Right cardiac atrium (tissue), 5 donors: ENCODE measurements around the gene LRRC56. TPM values are rescaled to one million over a fixed set of nuclear protein-coding genes. Genes with fewer than 3 reads are reported as not detected.

Experiments
- ATAC-seq, 2 donors: fragments of 200-7000 bp; cut with Tn5 transposase; one replicate each; pipeline versions ENCODE4 v1.8.0 to v1.9.1; 2020; ENCODE audit warnings: moderate library complexity in 2 of 2, mild to moderate bottlenecking in 1 of 2
- DNase-seq, 3 donors: peaks; one replicate each; pipeline ENCODE4 v3.0.0-alpha.2; 2020
- H3K27ac ChIP-seq: one replicate; pipeline ENCODE4 v1.5.1; 2013; ENCODE audit warnings: mild to moderate bottlenecking, low read length, control low read depth, moderate library complexity
- H3K27me3 ChIP-seq: one replicate; pipeline ENCODE4 v1.6.1; 2013; ENCODE audit not compliant: control insufficient read depth, insufficient read depth
- H3K4me1 ChIP-seq: one replicate; pipeline ENCODE4 v1.6.1; 2013; ENCODE audit warnings: low read length; ENCODE audit not compliant: control insufficient read depth, insufficient read depth
- H3K4me3 ChIP-seq: one replicate; pipeline ENCODE4 v1.5.1; 2013; ENCODE audit warnings: low read length, control low read depth
- H3K9me3 ChIP-seq: one replicate; pipeline ENCODE4 v1.6.1; 2013; ENCODE audit warnings: low read length; ENCODE audit not compliant: control insufficient read depth
- WGBS: extraction: QIAGEN DNeasy Blood & Tissue Kit; methylation state at CpG from one replicate; pipeline ENCODE4 v1.1.7; 2013; 5-methylcytosine and 5-hydroxymethylcytosine counted together
- intact Hi-C, 4 donors: fragments of 100-400 bp; cut with DNase I; formaldehyde crosslinking; loops; one replicate each; pipeline versions ENCODE4 v1.11.0 to v1.14.0; 2022 to 2023
- polyA plus RNA-seq: library from polyadenylated mRNA; stranded (reverse); fragments of 200-250 nt; gene quantifications from one replicate; pipeline ENCODE4 v1.2.3, GENCODE V29; 2013
- total RNA-seq, 4 donors: library from RNA; stranded (reverse); fragmentation: NEBNext Ultra II Directional; extraction: Animal tissue kit (Norgen Biotek cat#: 25700); gene quantifications; one replicate each; pipeline ENCODE4 v1.2.1, GENCODE V29; 2021
- donor health status: healthy with polysubstance abuse.
- donor health status: DM: no; HTN: yes; CAD: no.
- donor health status: DM: no; HTN: no; CAD: no.
- donor health status: DM: no; HTN: yes; CAD: no; lungs with severe emphysema.
- donor health status: DM: yes; HTN: yes; CAD: no.

Gene LRRC56
- total and polyA plus RNA-seq, 5 donors, result 0.36 to 0.59 (median 0.46) TPM

GRCh38 chr11:550021-550745 lies 12.9 kb downstream of the LRRC56 start:
- ATAC-seq (no peak), DNase-seq (peak in 2 of 3 donors; percentile 13 to 57)
- 94% methylated on average over 25 of the region's 25 CpGs for WGBS
- no peak overlapping the region for H3K27ac ChIP-seq
- intact Hi-C loops, result loop anchor here in 3 of 4 donors (5.0 to 10.0 kb wide), 2 partner anchors 175 to 177 kb away; no protein-coding TSS in a partner anchor
- no peaks in the 10 kb centered on the region for H3K27me3 ChIP-seq
- no peaks in the 10 kb centered on the region for H3K9me3 ChIP-seq
- H3K4me1 ChIP-seq, result no peaks in the 10 kb centered on the region
- H3K4me3 ChIP-seq, result no peak overlapping the region

GRCh38 chr11:550746-551085 lies 13.4 kb downstream of the LRRC56 start:
- H3K9me3 ChIP-seq, result no peaks in the 10 kb centered on the region
- H3K27me3 ChIP-seq, result no peaks in the 10 kb centered on the region
- no peak overlapping the region for H3K27ac ChIP-seq
- no peak for ATAC-seq
- 86% methylated on average over 5 of the region's 5 CpGs for WGBS
- intact Hi-C loops, result loop anchor here in 3 of 4 donors (5.0 to 10.0 kb wide), 2 partner anchors 174 to 177 kb away; no protein-coding TSS in a partner anchor
- peak in 1 of 3 donors; percentile 4 for DNase-seq
- H3K4me1 ChIP-seq, result no peaks in the 10 kb centered on the region
- no peak overlapping the region for H3K4me3 ChIP-seq

GRCh38 chr11:551131-551530 lies 13.8 kb downstream of the LRRC56 start:
- intact Hi-C loops, result loop anchor here in 3 of 4 donors (5.0 to 10.0 kb wide), 2 partner anchors 174 to 176 kb away; no protein-coding TSS in a partner anchor
- Histone ChIP-seq H3K4me3 (no peak overlapping the region), H3K4me1 (no peaks in the 10 kb centered on the region), H3K9me3 (no peaks in the 10 kb centered on the region), H3K27ac (no peak overlapping the region), H3K27me3 (no peaks in the 10 kb centered on the region)
- DNase-seq (peak in 2 of 3 donors; percentile 8 to 60), ATAC-seq (no peak)
- 88% methylated on average over 16 of the region's 16 CpGs for WGBS

- Histone ChIP-seq H3K27me3 (no peaks in the 10 kb centered on the region), H3K4me1 (no peaks in the 10 kb centered on the region), H3K9me3 (no peaks in the 10 kb centered on the region), H3K4me3 (no peak overlapping the region), H3K27ac (no peak overlapping the region)
- DNase-seq, result peak in 2 of 3 donors; percentile 6 to 44
- 78% methylated on average over 12 of the region's 12 CpGs for WGBS
- ATAC-seq, result no peak
- intact Hi-C loops, result loop anchor here in 3 of 4 donors (5.0 to 10.0 kb wide), 2 partner anchors 173 to 176 kb away; no protein-coding TSS in a partner anchor
Observed at GRCh38 chr11:551596-551995, 14.3 kb downstream of the LRRC56 start.

GRCh38 chr11:553083-553987 lies 16.0 kb downstream of the LRRC56 start:
- Histone ChIP-seq H3K4me1 (no peaks in the 10 kb centered on the region), H3K9me3 (no peaks in the 10 kb centered on the region), H3K27ac (no peak overlapping the region), H3K4me3 (no peak overlapping the region), H3K27me3 (no peaks in the 10 kb centered on the region)
- intact Hi-C loops, result loop anchor here in 3 of 4 donors (5.0 to 10.0 kb wide), 2 partner anchors 171 to 174 kb away; no protein-coding TSS in a partner anchor
- no peak for ATAC-seq
- no peak for DNase-seq
- WGBS, result 82% methylated on average over 27 of the region's 27 CpGs

GRCh38 chr11:553988-554340 lies 16.6 kb downstream of the LRRC56 start:
- ATAC-seq (no peak), DNase-seq (peak in 1 of 3 donors; percentile 55)
- no peak overlapping the region for H3K4me3 ChIP-seq
- no peak overlapping the region for H3K27ac ChIP-seq
- H3K9me3 ChIP-seq, result no peaks in the 10 kb centered on the region
- H3K4me1 ChIP-seq, result no peaks in the 10 kb centered on the region
- intact Hi-C loops, result loop anchor here (2.0 to 10.0 kb wide), 3 partner anchors 171 to 173 kb away; no protein-coding TSS in a partner anchor
- H3K27me3 ChIP-seq, result no peaks in the 10 kb centered on the region
- 55% methylated on average over 11 of the region's 11 CpGs for WGBS

GRCh38 chr11:554428-555226 lies 17.3 kb downstream of the LRRC56 start:
- DNase-seq (peak in 2 of 3 donors; percentile 80 to 81), ATAC-seq (peak; percentile 27 to 39)
- intact Hi-C loops, result loop anchor here (2.0 to 10.0 kb wide), 3 partner anchors 170 to 173 kb away; no protein-coding TSS in a partner anchor

GRCh38 chr11:555227-555779 lies 18.0 kb downstream of the LRRC56 start:
- WGBS, result 1% methylated on average over 57 of the region's 57 CpGs
- Histone ChIP-seq H3K4me1 (no peaks in the 10 kb centered on the region), H3K27ac (no peak overlapping the region), H3K4me3 (peak overlapping the region; percentile 24), H3K27me3 (no peaks in the 10 kb centered on the region), H3K9me3 (no peaks in the 10 kb centered on the region)
- ATAC-seq (no peak), DNase-seq (peak in 1 of 3 donors; percentile 54)
- intact Hi-C loops, result loop anchor here in 3 of 4 donors (2.0 to 10.0 kb wide), 2 partner anchors 169 to 171 kb away; no protein-coding TSS in a partner anchor

More at GRCh38 chr11:554428-555226, 17.3 kb downstream of the LRRC56 start:
- WGBS, result 12% methylated on average over 47 of the region's 60 CpGs
- no peaks in the 10 kb centered on the region for H3K4me1 ChIP-seq
- no peaks in the 10 kb centered on the region for H3K9me3 ChIP-seq
- H3K4me3 ChIP-seq, result peak overlapping the region; percentile 24
- no peaks in the 10 kb centered on the region for H3K27me3 ChIP-seq
- no peak overlapping the region for H3K27ac ChIP-seq

GRCh38 chr11:555780-556661 lies 18.7 kb downstream of the LRRC56 start:
- ATAC-seq, result no peak
- 3% methylated on average over 104 of the region's 104 CpGs for WGBS
- H3K9me3 ChIP-seq, result no peaks in the 10 kb centered on the region
- no peak overlapping the region for H3K4me3 ChIP-seq
- no peak overlapping the region for H3K27ac ChIP-seq
- no peaks in the 10 kb centered on the region for H3K27me3 ChIP-seq
- intact Hi-C loops, result loop anchor here in 3 of 4 donors (2.0 to 10.0 kb wide), 2 partner anchors 169 to 171 kb away; no protein-coding TSS in a partner anchor
- DNase-seq, result peak in 1 of 3 donors; percentile 58
- no peaks in the 10 kb centered on the region for H3K4me1 ChIP-seq
